ENCODE results near the gene THNSL1.

- TF ChIP-seq EZH2phosphoT487 (IDR thresholded peaks at IDR 0.05; ENCODE audit: borderline replicate concordance) (no peak), CTCF (conservative IDR thresholded peaks at IDR 0.05; ENCODE audit: low read length) (no peak)
These were observed 30.7 kb downstream of the THNSL1 start for GRCh38 chr10:25047088-25047487.

All from Loucy (cell line).